ENCODE data around the gene CIDEC.

DNA sequence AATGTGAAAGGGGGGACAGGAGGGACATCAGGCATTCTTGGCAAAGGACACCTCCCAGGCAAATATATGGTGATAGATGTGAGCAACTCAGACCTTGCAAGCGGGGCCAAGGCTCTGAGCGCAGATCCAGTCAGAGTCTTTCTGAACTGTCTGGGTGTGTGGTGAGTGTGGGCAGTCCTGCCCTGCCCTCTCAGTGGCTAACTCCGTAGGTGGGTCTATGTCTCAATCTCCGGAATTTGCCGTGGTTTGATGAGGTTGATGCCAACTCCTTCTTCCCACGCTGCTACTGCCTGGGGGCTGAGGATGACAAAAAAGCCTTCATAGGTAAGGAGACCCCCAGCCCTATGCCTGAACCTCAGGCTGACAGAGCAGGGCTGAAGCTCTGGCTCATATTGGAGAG lies 62.6 kb downstream of the CIDEC start:
- TF ChIP-seq CTCF (IDR thresholded peaks at IDR 0.05; ENCODE audit: low read depth, low read length) (no peak), EZH2phosphoT487 (IDR thresholded peaks at IDR 0.05; ENCODE audit: low read depth) (no peak)

Measured in OCI-LY3 (cell line).